AG09319 (cell line): ENCODE measurements around the gene FLOT1.

ENCODE experiments used
- DNase-seq: peaks from one replicate; pipeline ENCODE4 v3.0.0-alpha.2; 2010; ENCODE audit warnings: low read depth; ENCODE audit errors: extremely low read depth
- CTCF ChIP-seq: IDR thresholded peaks from 2 replicates; pipeline ENCODE4 v1.5.1; 2011; ENCODE audit warnings: low read depth, mild to moderate bottlenecking, inconsistent platforms, low read length, moderate library complexity

The FLOT1 gene

GRCh38 chr6:30690403-30691207, 51.9 kb downstream of the FLOT1 start, which contains the start of gene NRM:
Gene NRM (minus strand): TSS chr6:30690984. CDS start chr6:30690974, 10 bp downstream.
- TF ChIP-seq CTCF: no peak
- no peak for DNase-seq

GRCh38 chr6:30689985-30690384, 52.5 kb downstream of the FLOT1 start:
- no peak for TF ChIP-seq CTCF

GRCh38 chr6:30689022-30689865, 53.2 kb downstream of the FLOT1 start:
- DNase-seq: no peak
- no peak for TF ChIP-seq CTCF

More at GRCh38 chr6:30689985-30690384, 52.5 kb downstream of the FLOT1 start:
- DNase-seq: no peak

GRCh38 chr6:30688569-30688968, 53.9 kb downstream of the FLOT1 start:
- DNase-seq: no peak
- no peak for TF ChIP-seq CTCF

GRCh38 chr6:30687659-30688431, 54.6 kb downstream of the FLOT1 start:
- peak; percentile 44 for TF ChIP-seq CTCF

GRCh38 chr6:30686908-30687658, 55.4 kb downstream of the FLOT1 start:
- TF ChIP-seq CTCF: no peak
- DNase-seq: peak; percentile 95

More at GRCh38 chr6:30687659-30688431, 54.6 kb downstream of the FLOT1 start:
- no peak for DNase-seq
